ENCODE results near the gene MAPK9.

Gene MAPK9

GRCh38 chr5:180208038-180208434 is 83.8 kb downstream of the MAPK9 start:
- DNase-seq (no peak), ATAC-seq (ENCODE audit: insufficient read depth, low read depth) (no peak)
- Histone ChIP-seq H3K79me2 (ENCODE audit: insufficient read depth, low read length) (no peaks in the 10 kb centered on the region), H3K4me3 (ENCODE audit: low read depth in 1 of 2, low read length in 2 of 2) (no peak overlapping the region), H4K20me1 (ENCODE audit: insufficient read depth, low read length) (peaks cover 2% of the 10 kb centered on the region; the same call in 1 of the 2 replicates), H2AFZ (ENCODE audit: low read depth, low read length) (no peak overlapping the region), H3K9me3 (ENCODE audit: insufficient read depth, low read length, severe bottlenecking) (no peaks in the 10 kb centered on the region), H3K9ac (ENCODE audit: low read depth, low read length) (no peak overlapping the region), H3K36me3 (ENCODE audit: insufficient read depth, low read length) (no peaks in the 10 kb centered on the region), H3K27ac (ENCODE audit: low read length) (no peak overlapping the region), H3K4me2 (ENCODE audit: insufficient read depth, low read length) (no peak overlapping the region), H3K27me3 (ENCODE audit: insufficient read depth, low read length, poor library complexity) (no peaks in the 10 kb centered on the region), H3K4me1 (ENCODE audit: insufficient read depth, low read length) (no peaks in the 10 kb centered on the region)
- TF ChIP-seq EZH2 (IDR thresholded peaks at IDR 0.05; ENCODE audit: borderline replicate concordance, low read depth, low read length, severe bottlenecking): no peak
- no peak for TF ChIP-seq CTCF (IDR thresholded peaks at IDR 0.05; ENCODE audit: borderline replicate concordance, extremely low read depth, low read length, poor library complexity, severe bottlenecking)

GRCh38 chr5:180207593-180207992 is 84.3 kb downstream of the MAPK9 start:
- Histone ChIP-seq H3K27ac (ENCODE audit: low read length) (no peak overlapping the region), H2AFZ (ENCODE audit: low read depth, low read length) (no peak overlapping the region), H4K20me1 (ENCODE audit: insufficient read depth, low read length) (peaks cover 2% of the 10 kb centered on the region; the same call in 1 of the 2 replicates), H3K27me3 (ENCODE audit: insufficient read depth, low read length, poor library complexity) (no peaks in the 10 kb centered on the region), H3K36me3 (ENCODE audit: insufficient read depth, low read length) (no peaks in the 10 kb centered on the region), H3K4me1 (ENCODE audit: insufficient read depth, low read length) (no peaks in the 10 kb centered on the region), H3K4me3 (ENCODE audit: low read depth in 1 of 2, low read length in 2 of 2) (no peak overlapping the region), H3K79me2 (ENCODE audit: insufficient read depth, low read length) (no peaks in the 10 kb centered on the region), H3K4me2 (ENCODE audit: insufficient read depth, low read length) (no peak overlapping the region), H3K9ac (ENCODE audit: low read depth, low read length) (no peak overlapping the region), H3K9me3 (ENCODE audit: insufficient read depth, low read length, severe bottlenecking) (no peaks in the 10 kb centered on the region)
- DNase-seq (no peak), ATAC-seq (ENCODE audit: insufficient read depth, low read depth) (no peak)
- TF ChIP-seq CTCF (IDR thresholded peaks at IDR 0.05; ENCODE audit: borderline replicate concordance, extremely low read depth, low read length, poor library complexity, severe bottlenecking) (no peak), EZH2 (IDR thresholded peaks at IDR 0.05; ENCODE audit: borderline replicate concordance, low read depth, low read length, severe bottlenecking) (no peak)

- H3K4me1 ChIP-seq (ENCODE audit: insufficient read depth, low read length): no peaks in the 10 kb centered on the region
- no peak overlapping the region for H3K27ac ChIP-seq (ENCODE audit: low read length)
- no peaks in the 10 kb centered on the region for H3K36me3 ChIP-seq (ENCODE audit: insufficient read depth, low read length)
- no peaks in the 10 kb centered on the region for H3K79me2 ChIP-seq (ENCODE audit: insufficient read depth, low read length)
- H3K4me2 ChIP-seq (ENCODE audit: insufficient read depth, low read length): no peak overlapping the region
- no peaks in the 10 kb centered on the region for H3K27me3 ChIP-seq (ENCODE audit: insufficient read depth, low read length, poor library complexity)
- TF ChIP-seq CTCF (IDR thresholded peaks at IDR 0.05; ENCODE audit: borderline replicate concordance, extremely low read depth, low read length, poor library complexity, severe bottlenecking) (no peak), EZH2 (IDR thresholded peaks at IDR 0.05; ENCODE audit: borderline replicate concordance, low read depth, low read length, severe bottlenecking) (no peak)
- ATAC-seq (ENCODE audit: insufficient read depth, low read depth): no peak
- no peaks in the 10 kb centered on the region for H4K20me1 ChIP-seq (ENCODE audit: insufficient read depth, low read length)
- no peaks in the 10 kb centered on the region for H3K9me3 ChIP-seq (ENCODE audit: insufficient read depth, low read length, severe bottlenecking)
- DNase-seq: no peak
- no peak overlapping the region for H3K9ac ChIP-seq (ENCODE audit: low read depth, low read length)
- no peak overlapping the region for H2AFZ ChIP-seq (ENCODE audit: low read depth, low read length)
- H3K4me3 ChIP-seq (ENCODE audit: low read depth in 1 of 2, low read length in 2 of 2): no peak overlapping the region
Observed at GRCh38 chr5:180206993-180207392, 84.9 kb downstream of the MAPK9 start.

GRCh38 chr5:180205916-180206315 is 86.0 kb downstream of the MAPK9 start:
- Histone ChIP-seq H3K4me1 (ENCODE audit: insufficient read depth, low read length) (no peaks in the 10 kb centered on the region), H3K79me2 (ENCODE audit: insufficient read depth, low read length) (no peaks in the 10 kb centered on the region), H3K27me3 (ENCODE audit: insufficient read depth, low read length, poor library complexity) (no peaks in the 10 kb centered on the region), H3K36me3 (ENCODE audit: insufficient read depth, low read length) (no peaks in the 10 kb centered on the region), H2AFZ (ENCODE audit: low read depth, low read length) (no peak overlapping the region), H3K27ac (ENCODE audit: low read length) (no peak overlapping the region), H3K9ac (ENCODE audit: low read depth, low read length) (no peak overlapping the region), H4K20me1 (ENCODE audit: insufficient read depth, low read length) (no peaks in the 10 kb centered on the region), H3K9me3 (ENCODE audit: insufficient read depth, low read length, severe bottlenecking) (no peaks in the 10 kb centered on the region), H3K4me2 (ENCODE audit: insufficient read depth, low read length) (no peak overlapping the region), H3K4me3 (ENCODE audit: low read depth in 1 of 2, low read length in 2 of 2) (no peak overlapping the region)
- ATAC-seq (ENCODE audit: insufficient read depth, low read depth) (no peak), DNase-seq (no peak)
- no peak for TF ChIP-seq EZH2 (IDR thresholded peaks at IDR 0.05; ENCODE audit: borderline replicate concordance, low read depth, low read length, severe bottlenecking)
- TF ChIP-seq CTCF (IDR thresholded peaks at IDR 0.05; ENCODE audit: borderline replicate concordance, extremely low read depth, low read length, poor library complexity, severe bottlenecking): no peak
